Neural cell (in vitro differentiated cells): Measurements from ENCODE around the gene EYS.

Source experiments
- CTCF ChIP-seq: fragments of 450-650 bp; IDR thresholded peaks from 2 replicates; pipeline ENCODE4 v1.5.1; 2014; ENCODE audit warnings: antibody characterized with exemption, mild to moderate bottlenecking, moderate library complexity; ENCODE audit not compliant: poor library complexity, severe bottlenecking
- EP300 ChIP-seq: fragments of 450-650 bp; conservative IDR thresholded peaks from 2 replicates; pipeline ENCODE4 v1.6.1; 2014; ENCODE audit warnings: antibody characterized with exemption, mild to moderate bottlenecking, moderate library complexity; ENCODE audit not compliant: poor library complexity, severe bottlenecking
- EZH2 ChIP-seq: fragments of 200-600, 300-800 bp; shearing (Covaris generic), sonication (generic); IDR thresholded peaks from 2 replicates; pipeline ENCODE4 v1.6.1; 2014; ENCODE audit warnings: antibody characterized with exemption, low read length, borderline replicate concordance, mild to moderate bottlenecking; ENCODE audit not compliant: insufficient read depth, poor library complexity, severe bottlenecking
- POLR2AphosphoS5 ChIP-seq: IDR thresholded peaks from 2 replicates; pipeline ENCODE4 v1.6.1; 2012
- RAD21 ChIP-seq: fragments of 450-650 bp; conservative IDR thresholded peaks from 2 replicates; pipeline ENCODE4 v1.6.1; 2014; ENCODE audit warnings: antibody characterized with exemption, mild to moderate bottlenecking, moderate library complexity
- REST ChIP-seq: IDR thresholded peaks from 2 replicates; pipeline ENCODE4 v1.6.1; 2012; ENCODE audit warnings: borderline replicate concordance
- SMC3 ChIP-seq: fragments of 450-650 bp; conservative IDR thresholded peaks from 2 replicates; pipeline ENCODE4 v1.6.1; 2014; ENCODE audit warnings: antibody characterized with exemption, mild to moderate bottlenecking, moderate library complexity; ENCODE audit not compliant: poor library complexity
- TAF1 ChIP-seq: IDR thresholded peaks from 2 replicates; pipeline ENCODE4 v1.6.1; 2012; ENCODE audit warnings: low read depth

- TF ChIP-seq TAF1 (no peak), CTCF (no peak), EP300 (no peak), EZH2 (no peak), SMC3 (no peak), REST (no peak), RAD21 (no peak), POLR2AphosphoS5 (no peak)
Observed at GRCh38 chr6:64288351-64288750, 1418.7 kb downstream of the EYS start.
